Measurements from ENCODE around the gene TTC39A.

The TTC39A gene

DNA sequence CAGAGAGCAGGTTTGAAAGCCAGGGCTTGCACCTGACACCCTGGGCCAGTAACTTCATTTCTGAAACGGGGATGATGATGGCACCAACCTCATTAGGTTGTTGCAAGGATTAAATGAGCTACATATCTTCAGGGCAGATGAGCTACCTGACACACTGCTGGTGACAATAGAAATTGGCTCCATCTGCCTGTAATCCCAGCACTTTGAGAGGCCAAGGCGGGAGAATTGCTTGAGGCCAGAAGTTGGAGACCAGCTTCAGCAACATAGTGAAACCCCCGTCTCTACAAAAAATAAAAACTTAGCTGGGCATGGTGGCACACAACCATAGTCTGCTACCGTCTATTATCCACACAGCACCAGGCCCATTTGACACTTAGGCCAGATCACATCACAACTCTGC lies 6.3 kb upstream of the TTC39A start:
- Histone ChIP-seq H3K4me3 (ENCODE audit: low read depth, low read length) (no peak overlapping the region), H3K27me3 (ENCODE audit: control insufficient read depth, insufficient read depth, low read length) (0 out of 2 replicates have a peak, but pooled peaks cover 2% of the 10 kb centered on the region), H3K9ac (ENCODE audit: low read depth, low read length) (no peak overlapping the region), H3K9me3 (ENCODE audit: control insufficient read depth, insufficient read depth, low read length) (no peaks in the 10 kb centered on the region), H3K27ac (ENCODE audit: low read depth, low read length) (no peak overlapping the region), H3K36me3 (ENCODE audit: control insufficient read depth, insufficient read depth, low read length) (no peaks in the 10 kb centered on the region), H3K4me1 (ENCODE audit: control insufficient read depth, insufficient read depth, low read length) (0 out of 2 replicates have a peak, but pooled peaks cover 4% of the 10 kb centered on the region)

DNA sequence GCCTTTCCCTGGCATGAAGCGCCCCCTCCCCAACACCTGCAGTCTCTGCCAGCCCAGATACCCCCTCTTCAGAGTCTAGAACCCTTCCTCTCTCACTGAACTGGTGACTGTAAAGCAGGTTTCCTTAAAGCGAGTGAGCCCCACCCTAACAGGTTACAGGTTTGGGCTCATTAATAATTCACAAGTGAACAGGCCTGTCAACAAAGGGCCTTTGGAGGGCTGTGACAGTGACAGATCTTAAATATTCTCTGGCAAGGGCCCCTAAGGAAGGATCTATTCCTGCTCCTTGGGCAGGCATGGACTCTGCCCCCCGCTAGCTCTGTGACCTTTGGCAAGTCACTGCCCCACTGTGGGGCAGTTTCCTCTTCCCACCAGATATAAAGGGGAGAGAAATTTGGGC lies 5.6 kb upstream of the TTC39A start:
- peaks cover 9% of the 10 kb centered on the region for H3K27me3 ChIP-seq (ENCODE audit: control insufficient read depth, insufficient read depth, low read length)
- H3K9me3 ChIP-seq (ENCODE audit: control insufficient read depth, insufficient read depth, low read length) = no peaks in the 10 kb centered on the region
- no peak overlapping the region for H3K27ac ChIP-seq (ENCODE audit: low read depth, low read length)
- H3K4me1 ChIP-seq (ENCODE audit: control insufficient read depth, insufficient read depth, low read length) = peaks cover 10% of the 10 kb centered on the region
- no peaks in the 10 kb centered on the region for H3K36me3 ChIP-seq (ENCODE audit: control insufficient read depth, insufficient read depth, low read length)
- no peak overlapping the region for H3K9ac ChIP-seq (ENCODE audit: low read depth, low read length)
- no peak overlapping the region for H3K4me3 ChIP-seq (ENCODE audit: low read depth, low read length)

DNA sequence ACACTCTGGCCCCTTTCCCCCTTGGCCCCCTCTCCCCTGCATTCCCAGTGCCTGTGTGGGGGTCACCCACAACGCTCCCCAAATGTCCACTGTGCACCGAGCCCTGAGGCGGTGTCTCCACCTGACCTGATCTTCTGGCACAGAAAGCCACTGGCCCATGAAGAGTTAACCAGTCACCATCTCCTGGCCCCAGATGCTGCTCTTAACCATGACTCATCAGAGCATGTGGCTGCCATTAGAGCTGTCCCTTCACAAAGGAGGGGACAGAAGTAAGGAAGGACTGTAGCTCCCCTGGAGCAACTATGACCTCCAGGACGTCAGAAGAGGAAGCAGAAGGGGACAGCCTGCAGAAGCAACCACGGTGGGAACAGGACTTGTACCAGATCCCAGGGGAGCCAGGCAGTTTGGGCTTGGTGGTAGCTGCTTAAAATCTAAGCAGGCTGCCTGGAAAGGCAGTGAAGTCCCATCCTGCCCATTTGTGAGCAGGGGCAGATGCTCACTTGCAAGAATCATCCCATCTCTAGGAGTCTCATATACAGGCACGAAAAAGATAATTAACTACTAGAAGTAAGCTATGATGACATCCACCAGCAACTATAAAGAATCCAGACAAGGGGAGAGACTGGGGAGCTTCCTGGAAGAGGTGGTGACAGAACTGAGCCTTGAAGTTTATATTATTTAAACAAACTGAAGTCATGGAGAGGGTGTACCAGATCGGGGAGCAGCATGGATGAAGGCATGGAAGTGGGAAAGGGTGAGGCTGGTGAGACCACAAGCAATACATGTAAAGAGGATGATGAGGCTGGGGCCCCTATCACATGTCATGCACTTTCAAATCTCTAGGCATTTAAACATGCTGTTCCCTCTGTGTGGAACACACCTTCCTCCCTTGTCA lies 1.1 kb upstream of the TTC39A start:
- Histone ChIP-seq H3K4me3 (ENCODE audit: low read depth, low read length) (peak overlapping the region; percentile 69), H3K27ac (ENCODE audit: low read depth, low read length) (peak overlapping the region; percentile 49), H3K9ac (ENCODE audit: low read depth, low read length) (peak overlapping the region; percentile 9; the same call in 1 of the 2 replicates)

DNA sequence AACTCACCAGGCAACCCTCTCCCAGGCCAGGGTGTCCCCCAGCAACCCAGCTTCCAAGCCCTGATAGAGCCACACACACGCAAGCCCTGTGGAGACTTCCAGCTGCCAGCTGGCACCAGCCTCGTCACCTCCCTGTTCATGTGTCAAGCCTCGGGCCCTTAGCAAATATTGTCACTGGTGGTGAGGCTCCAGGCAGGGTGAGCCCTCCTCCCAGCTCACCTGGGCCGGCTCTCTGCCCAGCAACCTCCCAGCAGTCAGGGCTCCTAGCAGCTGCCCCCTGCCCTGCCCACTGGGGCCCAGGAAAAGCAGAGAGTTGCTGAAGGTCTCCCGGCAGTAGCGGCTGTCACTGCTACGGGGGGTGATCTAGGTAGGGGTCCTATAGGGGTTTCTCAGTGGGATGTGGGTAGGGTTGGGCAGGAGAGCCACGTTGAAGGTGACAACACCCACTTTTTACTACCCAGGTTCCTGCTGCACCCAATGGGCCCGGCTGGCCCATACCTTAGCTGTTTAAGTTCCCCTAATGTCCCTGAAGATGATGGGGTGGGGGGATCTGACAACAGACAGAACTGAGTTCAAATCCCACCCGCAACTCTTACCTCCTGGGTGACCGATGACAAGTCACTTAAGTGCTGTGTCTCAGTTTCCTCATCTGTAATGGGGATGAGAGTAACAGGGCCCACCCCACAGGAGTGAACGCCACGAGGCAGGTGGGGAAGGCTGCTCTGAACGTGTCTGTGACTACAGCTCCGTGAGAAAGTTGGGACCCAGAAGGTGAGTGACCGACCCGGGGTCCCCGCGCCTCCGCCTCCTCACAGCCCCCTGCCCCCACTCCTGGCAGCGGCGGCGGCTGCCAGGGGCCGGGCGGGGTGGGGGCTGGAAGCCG lies 678 bp downstream of the TTC39A start:
- no peak overlapping the region for H3K27ac ChIP-seq (ENCODE audit: low read depth, low read length)
- no peak overlapping the region for H3K9ac ChIP-seq (ENCODE audit: low read depth, low read length)
- H3K9me3 ChIP-seq (ENCODE audit: control insufficient read depth, insufficient read depth, low read length) = no peaks in the 10 kb centered on the region
- peaks cover 10% of the 10 kb centered on the region for H3K4me1 ChIP-seq (ENCODE audit: control insufficient read depth, insufficient read depth, low read length)
- H3K36me3 ChIP-seq (ENCODE audit: control insufficient read depth, insufficient read depth, low read length) = no peaks in the 10 kb centered on the region
- peak overlapping the region; percentile 69; the same call in 1 of the 2 replicates for H3K4me3 ChIP-seq (ENCODE audit: low read depth, low read length)
- peaks cover 27% of the 10 kb centered on the region for H3K27me3 ChIP-seq (ENCODE audit: control insufficient read depth, insufficient read depth, low read length)

More for the DNA sequence above, 1.1 kb upstream of the TTC39A start:
- Histone ChIP-seq H3K27me3 (ENCODE audit: control insufficient read depth, insufficient read depth, low read length) (peaks cover 27% of the 10 kb centered on the region), H3K36me3 (ENCODE audit: control insufficient read depth, insufficient read depth, low read length) (no peaks in the 10 kb centered on the region), H3K4me1 (ENCODE audit: control insufficient read depth, insufficient read depth, low read length) (peaks cover 10% of the 10 kb centered on the region), H3K9me3 (ENCODE audit: control insufficient read depth, insufficient read depth, low read length) (no peaks in the 10 kb centered on the region)

DNA sequence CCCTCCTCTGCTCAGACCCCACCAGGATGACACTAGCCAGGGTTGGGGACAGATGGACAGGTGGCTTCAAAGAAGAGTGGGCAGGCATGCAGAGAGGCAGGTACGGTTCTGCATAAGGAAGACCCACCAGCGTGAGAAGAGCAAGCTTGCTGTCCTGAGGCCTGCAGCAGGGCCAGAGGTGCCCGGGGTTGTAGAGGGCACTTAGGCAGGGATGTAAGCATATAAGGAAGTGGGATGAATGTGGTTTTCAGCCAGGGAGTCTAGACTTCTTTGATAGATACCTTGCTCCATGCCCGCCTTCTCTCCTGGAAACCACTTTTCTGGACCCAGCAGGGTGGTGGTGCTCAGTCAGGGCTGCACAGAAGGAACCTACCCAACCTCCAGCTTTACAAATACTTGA lies 1.4 kb downstream of the TTC39A start:
- H3K9ac ChIP-seq (ENCODE audit: low read depth, low read length) = no peak overlapping the region
- H3K9me3 ChIP-seq (ENCODE audit: control insufficient read depth, insufficient read depth, low read length) = no peaks in the 10 kb centered on the region
- H3K4me3 ChIP-seq (ENCODE audit: low read depth, low read length) = no peak overlapping the region
- peaks cover 10% of the 10 kb centered on the region for H3K4me1 ChIP-seq (ENCODE audit: control insufficient read depth, insufficient read depth, low read length)
- no peaks in the 10 kb centered on the region for H3K36me3 ChIP-seq (ENCODE audit: control insufficient read depth, insufficient read depth, low read length)
- H3K27me3 ChIP-seq (ENCODE audit: control insufficient read depth, insufficient read depth, low read length) = peaks cover 27% of the 10 kb centered on the region
- H3K27ac ChIP-seq (ENCODE audit: low read depth, low read length) = no peak overlapping the region

DNA sequence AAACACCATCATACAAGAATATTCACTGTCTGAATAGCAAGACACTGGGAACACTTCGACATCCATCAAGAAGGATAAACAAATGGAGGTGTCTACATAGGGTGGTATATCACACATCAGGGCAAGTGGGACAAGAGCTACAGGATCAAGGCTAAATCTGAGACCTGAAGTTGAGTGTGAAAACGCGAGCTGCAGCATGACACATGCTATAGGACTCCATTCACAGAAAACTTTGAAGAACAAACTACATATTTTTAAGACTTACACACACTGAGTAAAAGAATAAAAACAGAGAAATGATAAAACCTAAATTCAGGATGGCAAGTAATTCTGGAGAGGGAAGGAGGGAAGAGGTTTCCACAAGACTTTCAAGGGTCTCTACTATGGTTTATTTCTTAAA lies 2.1 kb downstream of the TTC39A start:
- Histone ChIP-seq H3K9ac (ENCODE audit: low read depth, low read length) (no peak overlapping the region), H3K4me1 (ENCODE audit: control insufficient read depth, insufficient read depth, low read length) (peaks cover 10% of the 10 kb centered on the region), H3K4me3 (ENCODE audit: low read depth, low read length) (no peak overlapping the region), H3K36me3 (ENCODE audit: control insufficient read depth, insufficient read depth, low read length) (no peaks in the 10 kb centered on the region), H3K27ac (ENCODE audit: low read depth, low read length) (no peak overlapping the region), H3K27me3 (ENCODE audit: control insufficient read depth, insufficient read depth, low read length) (peaks cover 27% of the 10 kb centered on the region), H3K9me3 (ENCODE audit: control insufficient read depth, insufficient read depth, low read length) (no peaks in the 10 kb centered on the region)

DNA sequence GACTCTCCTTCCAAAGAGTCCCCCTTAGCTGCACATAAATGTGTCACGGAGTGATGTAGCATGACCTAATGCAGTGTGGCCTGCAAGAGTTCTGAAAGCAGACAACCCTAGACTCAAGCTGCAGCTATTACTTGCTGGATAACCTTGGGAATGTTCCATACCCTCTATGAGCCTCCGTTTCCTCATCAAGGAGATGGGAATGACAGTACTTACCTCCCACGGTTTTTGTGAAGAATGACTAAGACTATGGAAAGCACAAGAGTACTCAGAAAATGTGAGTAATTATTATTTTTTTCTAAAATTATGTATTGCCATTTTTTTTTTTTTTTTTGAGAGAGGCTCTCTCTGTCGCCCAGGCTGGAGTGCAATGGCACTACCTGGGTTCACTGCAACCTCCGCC lies 3.0 kb downstream of the TTC39A start:
- Histone ChIP-seq H3K27ac (ENCODE audit: low read depth, low read length) (no peak overlapping the region), H3K27me3 (ENCODE audit: control insufficient read depth, insufficient read depth, low read length) (peaks cover 27% of the 10 kb centered on the region), H3K4me3 (ENCODE audit: low read depth, low read length) (no peak overlapping the region), H3K36me3 (ENCODE audit: control insufficient read depth, insufficient read depth, low read length) (no peaks in the 10 kb centered on the region), H3K9me3 (ENCODE audit: control insufficient read depth, insufficient read depth, low read length) (no peaks in the 10 kb centered on the region), H3K9ac (ENCODE audit: low read depth, low read length) (no peak overlapping the region), H3K4me1 (ENCODE audit: control insufficient read depth, insufficient read depth, low read length) (peaks cover 10% of the 10 kb centered on the region)

DNA sequence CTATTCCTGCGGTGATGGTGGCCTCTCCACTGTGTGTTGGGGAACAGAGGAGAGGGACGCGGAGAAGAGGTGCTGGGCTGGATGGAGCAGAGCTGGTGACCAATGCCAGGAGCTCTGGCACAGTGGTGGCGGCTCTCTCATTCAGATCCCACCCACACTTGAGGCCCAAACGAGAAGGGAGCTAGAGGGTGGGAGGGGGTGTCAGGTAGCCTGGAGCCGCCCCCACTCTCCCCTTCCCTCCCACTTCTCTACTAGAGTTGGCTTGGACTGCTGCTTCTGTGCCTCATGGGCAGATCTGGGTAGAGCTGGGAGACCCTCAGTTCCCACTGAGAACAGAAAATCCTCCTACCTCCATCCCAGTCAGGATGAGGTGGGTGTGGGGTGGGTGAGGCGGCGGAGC lies 3.5 kb downstream of the TTC39A start:
- Histone ChIP-seq H3K27me3 (ENCODE audit: control insufficient read depth, insufficient read depth, low read length) (peaks cover 26% of the 10 kb centered on the region), H3K4me1 (ENCODE audit: control insufficient read depth, insufficient read depth, low read length) (peaks cover 7% of the 10 kb centered on the region), H3K9ac (ENCODE audit: low read depth, low read length) (no peak overlapping the region), H3K36me3 (ENCODE audit: control insufficient read depth, insufficient read depth, low read length) (no peaks in the 10 kb centered on the region), H3K9me3 (ENCODE audit: control insufficient read depth, insufficient read depth, low read length) (no peaks in the 10 kb centered on the region), H3K4me3 (ENCODE audit: low read depth, low read length) (no peak overlapping the region), H3K27ac (ENCODE audit: low read depth, low read length) (no peak overlapping the region)

DNA sequence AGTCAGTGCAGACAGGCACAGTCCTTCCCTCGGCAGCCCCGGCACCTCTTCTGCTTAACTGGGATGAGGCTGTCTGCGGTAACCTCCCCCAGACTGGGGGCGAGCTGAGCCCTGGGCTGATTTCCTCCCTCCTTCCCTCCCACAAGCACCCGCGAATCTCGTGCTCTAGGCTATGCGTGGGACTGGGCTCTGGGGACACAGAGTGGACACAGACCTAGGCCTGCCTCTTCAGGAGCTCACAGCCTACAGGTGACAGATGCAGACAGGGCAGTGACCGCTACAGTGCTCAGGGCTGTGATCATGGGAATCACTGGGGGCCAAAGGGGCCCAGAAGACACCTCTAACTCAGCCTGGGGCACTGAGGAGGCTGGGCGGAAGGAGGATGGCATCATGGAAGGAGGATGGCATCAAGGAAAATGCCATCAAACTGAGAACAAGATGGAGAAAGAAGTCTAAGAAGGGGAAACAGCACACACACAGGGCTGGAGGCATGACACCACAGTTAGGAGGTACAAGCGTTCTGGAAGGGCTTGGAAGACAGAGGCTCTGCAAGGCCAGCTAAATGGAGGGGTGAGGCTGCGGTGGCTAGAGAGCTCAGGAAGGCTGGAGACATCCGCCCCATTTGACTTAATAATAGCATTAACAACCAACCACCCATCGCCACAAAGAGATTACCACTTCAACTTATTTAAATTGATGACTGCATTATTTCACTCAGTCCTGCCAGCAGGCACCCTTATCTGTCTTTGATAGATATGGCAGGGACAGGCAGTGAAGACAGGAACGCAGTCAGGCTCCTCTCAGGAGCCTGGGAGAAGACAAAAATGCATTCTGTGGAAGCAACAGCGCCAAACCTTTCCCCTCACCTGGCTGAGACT lies 4.2 kb downstream of the TTC39A start:
- no peaks in the 10 kb centered on the region for H3K36me3 ChIP-seq (ENCODE audit: control insufficient read depth, insufficient read depth, low read length)
- no peaks in the 10 kb centered on the region for H3K4me1 ChIP-seq (ENCODE audit: control insufficient read depth, insufficient read depth, low read length)
- H3K9ac ChIP-seq (ENCODE audit: low read depth, low read length) = no peak overlapping the region
- no peak overlapping the region for H3K4me3 ChIP-seq (ENCODE audit: low read depth, low read length)
- H3K27me3 ChIP-seq (ENCODE audit: control insufficient read depth, insufficient read depth, low read length) = peaks cover 19% of the 10 kb centered on the region
- no peaks in the 10 kb centered on the region for H3K9me3 ChIP-seq (ENCODE audit: control insufficient read depth, insufficient read depth, low read length)
- no peak overlapping the region for H3K27ac ChIP-seq (ENCODE audit: low read depth, low read length)

DNA sequence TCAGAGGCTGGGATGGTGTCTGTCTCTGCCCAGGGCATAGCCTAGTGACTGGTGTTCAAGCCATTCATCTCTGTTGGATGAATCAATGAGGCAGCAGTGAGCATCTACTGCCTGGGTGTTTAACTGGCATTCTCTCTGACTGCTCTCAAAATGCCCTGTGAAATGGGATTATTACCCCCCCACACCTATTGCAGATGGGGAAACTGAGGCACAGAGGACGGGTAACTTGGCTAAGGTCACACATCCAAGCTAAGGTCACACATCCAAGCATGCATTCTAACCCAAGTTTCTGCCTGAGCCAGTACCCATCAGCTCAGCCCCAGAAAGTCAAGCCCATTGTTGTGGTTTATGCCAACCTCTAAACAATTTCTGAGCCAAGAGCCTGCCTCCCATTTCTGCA lies 5.0 kb downstream of the TTC39A start:
- no peaks in the 10 kb centered on the region for H3K36me3 ChIP-seq (ENCODE audit: control insufficient read depth, insufficient read depth, low read length)

More for the DNA sequence above, 5.0 kb downstream of the TTC39A start:
- Histone ChIP-seq H3K4me1 (ENCODE audit: control insufficient read depth, insufficient read depth, low read length) (no peaks in the 10 kb centered on the region), H3K9ac (ENCODE audit: low read depth, low read length) (no peak overlapping the region), H3K27ac (ENCODE audit: low read depth, low read length) (no peak overlapping the region), H3K4me3 (ENCODE audit: low read depth, low read length) (no peak overlapping the region), H3K27me3 (ENCODE audit: control insufficient read depth, insufficient read depth, low read length) (peaks cover 13% of the 10 kb centered on the region), H3K9me3 (ENCODE audit: control insufficient read depth, insufficient read depth, low read length) (no peaks in the 10 kb centered on the region)

Data from HUES48 (cell line).